HG03439 (cell line): ENCODE data around the gene FNTB.

Source experiments
- ATAC-seq: cut with Tn5 transposase; IDR thresholded peaks from one replicate; pipeline ENCODE4 v1.9.1; 2021; ENCODE audit warnings: mild to moderate bottlenecking, moderate library complexity; ENCODE audit not compliant: unreplicated experiment

The FNTB gene

GRCh38 chr14:64952598-64953309 is 33.9 kb upstream of the FNTB start:
- peak; percentile 52 for ATAC-seq

- no peak for ATAC-seq
These were observed 33.4 kb upstream of the FNTB start for GRCh38 chr14:64953310-64953654.

DNA sequence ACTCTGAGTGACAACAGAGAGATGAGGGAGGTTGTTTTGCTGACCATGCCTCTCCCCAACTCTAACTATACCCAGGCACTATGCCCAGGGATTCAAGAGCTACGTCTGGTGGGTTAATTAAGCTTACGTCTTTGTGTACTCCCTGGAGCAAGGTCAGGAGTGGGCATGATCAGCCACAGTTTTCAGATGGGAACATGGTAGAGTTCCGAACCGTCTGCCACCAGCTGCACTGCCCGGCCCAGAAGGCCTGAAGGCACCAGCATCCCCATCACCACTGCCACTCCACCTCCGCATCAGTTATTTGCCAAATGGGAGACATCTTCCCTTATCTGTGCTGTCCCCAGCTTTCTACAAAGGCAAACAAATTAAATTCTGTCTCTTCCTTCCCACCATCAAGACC is 33.0 kb upstream of the FNTB start:
- no peak for ATAC-seq

DNA sequence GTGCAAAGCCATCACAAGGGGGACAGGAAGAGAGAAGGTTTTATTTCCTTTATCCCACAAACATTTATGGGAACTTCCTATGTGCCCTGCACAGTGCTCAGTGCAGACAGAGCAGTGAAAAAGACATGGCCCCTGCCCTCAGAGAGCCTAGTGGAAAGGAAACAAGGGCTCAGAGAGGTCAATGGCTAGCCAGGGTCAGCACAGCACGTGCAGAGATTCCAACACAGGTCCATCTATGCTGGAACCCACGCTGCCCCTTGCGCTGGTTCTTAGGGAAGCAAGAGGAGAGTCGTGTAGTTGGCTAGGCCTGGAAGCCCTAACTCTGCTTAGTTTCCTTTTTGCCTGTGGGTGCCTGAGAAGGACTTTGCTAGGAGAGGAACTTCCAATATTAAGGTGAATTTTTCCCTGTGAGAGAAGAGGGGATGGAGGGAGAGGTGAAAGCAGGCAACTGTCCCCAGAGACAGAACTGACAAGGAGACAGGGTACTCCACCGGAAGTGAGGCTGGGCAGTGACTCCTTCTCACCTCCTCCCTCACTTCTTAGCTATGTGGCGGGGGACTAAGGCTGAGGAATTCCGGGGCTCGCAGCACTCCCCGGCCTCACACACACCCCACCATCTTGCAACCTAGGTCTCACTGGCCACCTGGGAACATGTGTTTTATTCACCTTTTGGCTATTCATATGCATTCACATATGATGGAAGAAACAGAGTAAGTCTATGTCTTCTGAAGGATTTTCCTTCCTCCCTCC is 32.0 kb upstream of the FNTB start:
- ATAC-seq: no peak

DNA sequence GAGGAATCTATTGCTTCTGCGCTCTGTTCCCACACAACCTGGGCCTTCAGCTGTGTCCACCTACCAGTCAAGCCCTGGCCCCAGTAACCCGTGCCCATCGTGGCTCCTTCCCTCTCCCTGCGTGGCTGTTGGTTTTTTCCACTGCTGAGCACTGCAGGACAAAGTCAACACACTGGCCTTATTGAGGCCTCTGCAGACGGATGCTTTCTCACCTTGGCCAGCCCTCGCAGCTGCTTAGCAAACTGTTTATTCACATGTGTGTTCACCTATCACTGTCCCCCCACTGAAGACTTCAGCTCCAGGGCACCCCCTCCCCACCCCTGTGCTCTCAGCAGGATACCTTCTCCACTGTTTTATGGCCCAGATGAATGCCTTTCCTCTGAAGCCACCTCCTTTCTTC is 31.4 kb upstream of the FNTB start:
- ATAC-seq: no peak

DNA sequence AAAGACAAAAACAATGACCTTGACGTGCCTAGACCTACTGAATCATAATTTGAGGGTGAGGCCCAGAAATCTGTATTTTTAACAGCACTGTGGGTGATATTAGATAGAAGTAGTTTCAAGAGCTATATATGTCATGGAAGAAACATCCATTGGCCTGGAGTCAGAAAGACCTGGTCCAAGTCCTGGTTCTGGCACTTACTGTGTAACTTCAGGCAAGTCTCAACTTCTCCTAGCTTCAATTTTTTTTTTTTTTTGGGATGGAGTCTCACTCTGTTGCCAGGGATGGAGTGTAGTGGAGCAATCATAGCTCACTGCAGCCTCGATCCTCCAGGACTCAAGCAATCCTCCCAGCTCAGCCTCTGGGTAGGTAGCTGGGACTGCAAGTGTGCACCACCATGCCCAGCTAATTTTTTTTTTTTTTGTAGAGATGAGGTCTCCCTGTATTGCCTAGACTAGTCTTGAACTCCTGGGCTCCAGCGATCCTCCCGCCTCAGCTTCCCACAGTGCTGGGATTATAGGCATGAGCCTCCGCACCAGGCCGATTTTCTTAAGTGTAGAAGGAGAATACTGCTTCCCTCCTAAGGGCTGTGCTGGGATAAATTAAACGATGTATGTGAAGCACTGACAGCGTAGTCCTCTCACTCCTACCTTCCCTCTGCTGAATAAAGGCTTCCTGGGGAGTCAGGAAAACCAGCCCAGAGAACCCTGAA is 29.8 kb upstream of the FNTB start:
- ATAC-seq: no peak

DNA sequence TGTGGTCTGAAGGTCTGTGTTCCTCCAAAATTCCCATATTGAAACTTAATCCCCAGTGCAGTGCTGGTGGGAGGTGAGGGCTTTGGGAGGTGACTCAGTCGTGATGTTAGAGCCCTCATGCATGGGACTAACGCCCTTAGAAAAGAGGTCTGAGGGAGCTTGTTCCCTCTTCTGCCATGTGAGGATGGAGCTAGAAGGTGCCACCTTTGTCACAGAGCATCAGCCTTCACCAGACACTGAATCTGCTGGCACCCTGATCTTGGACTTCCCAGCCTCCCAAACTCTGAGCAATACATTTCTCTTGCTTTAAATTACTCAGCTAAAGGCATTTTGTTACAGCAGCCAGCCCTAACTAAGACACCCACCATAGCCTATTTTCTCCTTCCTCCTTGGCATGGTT is 28.5 kb upstream of the FNTB start:
- no peak for ATAC-seq

GRCh38 chr14:64958743-64959142 is 28.0 kb upstream of the FNTB start:
- ATAC-seq: no peak

DNA sequence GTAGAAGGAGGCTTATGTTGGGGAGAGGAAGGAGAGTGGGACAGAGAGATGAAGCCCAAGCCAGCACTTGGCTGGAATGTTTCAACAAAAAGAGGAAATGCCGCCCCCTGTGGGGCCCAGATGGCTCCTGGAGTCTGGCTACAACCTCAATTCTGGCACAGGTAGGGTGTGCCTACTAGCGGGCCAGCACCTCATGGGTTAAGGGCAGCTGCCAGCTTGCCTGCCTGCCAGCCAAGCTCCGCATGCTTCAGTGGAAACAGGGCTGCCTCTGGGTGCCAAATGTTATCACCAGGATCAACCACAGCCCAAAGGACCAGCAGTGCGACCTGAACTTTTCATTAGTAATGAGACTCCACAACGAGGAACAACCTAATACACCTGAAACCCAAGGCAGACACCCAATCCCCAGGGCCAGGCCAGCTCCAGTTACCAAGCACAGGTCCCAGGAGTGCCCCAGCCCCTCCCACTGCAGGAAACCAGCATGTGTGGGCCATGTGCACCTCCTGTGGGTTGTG is 25.9 kb upstream of the FNTB start:
- ATAC-seq: no peak

- no peak for ATAC-seq
These were observed 23.1 kb upstream of the FNTB start for GRCh38 chr14:64963611-64964010.

DNA sequence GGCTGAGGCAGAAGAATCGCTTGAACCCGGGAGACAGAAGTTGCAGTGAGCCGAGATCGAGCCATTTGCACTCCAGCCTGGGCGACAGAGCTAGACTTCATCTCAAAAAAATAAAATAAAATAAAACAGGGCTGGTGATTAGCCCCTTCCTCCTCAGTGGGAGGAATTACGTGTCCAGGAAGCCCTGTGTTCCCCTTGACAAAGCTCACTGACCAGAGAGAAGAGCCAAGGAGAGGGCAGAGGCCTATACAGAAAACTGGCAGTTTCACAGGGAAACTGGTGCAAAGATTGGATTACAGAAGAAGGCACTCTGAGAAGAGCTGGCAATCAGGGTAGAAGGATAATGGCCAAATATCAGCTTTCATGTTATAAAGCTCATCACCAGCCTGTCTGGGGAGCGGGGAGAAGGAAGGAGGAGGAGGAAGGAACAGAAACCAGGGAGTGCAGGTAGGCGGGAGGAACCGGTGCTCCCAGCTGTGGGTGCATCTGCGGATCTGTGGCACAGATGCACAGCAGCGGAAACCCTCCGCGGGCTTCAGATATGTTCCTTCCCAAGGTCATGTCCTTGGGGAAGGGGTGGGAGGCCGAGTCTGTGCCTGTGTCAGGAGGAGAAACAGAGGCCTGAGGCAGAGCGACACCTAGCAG is 21.2 kb upstream of the FNTB start:
- ATAC-seq: no peak

DNA sequence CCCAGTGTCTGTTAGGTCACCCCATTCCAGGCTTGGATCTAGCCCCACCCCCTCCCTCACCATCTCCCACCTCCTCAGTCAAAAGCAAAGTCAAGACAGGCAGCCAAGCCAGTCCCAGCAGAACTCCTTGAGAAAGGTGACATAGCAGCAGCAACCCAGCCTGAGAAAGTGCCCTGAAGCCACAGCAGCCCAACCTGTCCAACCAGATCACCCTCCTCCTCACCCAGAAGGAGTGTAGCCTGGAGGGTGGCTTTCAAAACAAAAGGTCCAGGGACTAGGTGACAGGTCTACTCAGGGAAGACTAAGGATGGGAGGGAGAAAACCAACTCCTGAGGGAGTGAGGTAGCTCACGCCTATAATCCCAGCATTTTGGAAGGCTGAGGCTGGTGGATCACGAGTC is 19.7 kb upstream of the FNTB start:
- ATAC-seq: no peak

DNA sequence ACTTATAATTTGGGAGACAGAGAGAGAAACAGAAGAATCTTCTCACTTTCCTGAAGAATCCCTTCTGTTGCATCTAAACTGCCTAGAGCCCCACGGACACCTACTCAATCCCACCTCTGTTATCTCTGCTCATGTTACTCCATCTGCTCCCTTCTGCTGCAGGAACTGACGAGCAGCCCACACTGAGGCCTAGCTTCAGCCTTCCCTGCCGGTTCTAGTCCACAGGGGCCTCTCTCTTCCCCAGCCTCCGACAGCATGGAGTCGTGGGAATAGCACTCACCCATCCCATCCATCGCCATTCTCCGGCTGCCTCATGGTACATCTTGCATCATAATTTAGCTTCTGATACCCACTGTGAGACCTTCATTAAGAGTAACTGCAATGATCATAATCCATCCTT is 18.5 kb upstream of the FNTB start:
- no peak for ATAC-seq

DNA sequence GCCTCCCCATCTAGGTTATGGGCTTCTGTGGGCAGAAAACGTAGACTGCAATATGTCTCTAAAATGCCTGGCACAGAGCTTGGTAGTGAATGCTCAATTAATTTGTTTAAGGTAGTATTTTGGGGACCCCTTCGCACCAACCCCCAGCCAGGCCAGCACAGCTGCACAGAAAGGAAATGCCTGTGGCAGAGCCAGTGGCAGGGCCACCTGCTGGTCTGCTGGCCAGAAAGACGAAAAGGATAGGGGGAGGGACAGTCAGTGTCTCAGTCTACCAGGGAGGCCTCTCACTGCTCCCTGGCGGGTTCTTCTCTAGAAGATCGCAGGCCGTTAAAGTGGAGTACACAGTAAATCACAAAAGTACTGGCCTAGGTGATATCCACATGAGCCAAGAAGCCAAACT is 18.0 kb upstream of the FNTB start:
- ATAC-seq: no peak

- no peak for ATAC-seq
These were observed 16.7 kb upstream of the FNTB start for GRCh38 chr14:64970041-64970440.

- no peak for ATAC-seq
These were observed 15.8 kb upstream of the FNTB start for GRCh38 chr14:64970776-64971477.

- ATAC-seq: no peak
These were observed 15.2 kb upstream of the FNTB start for GRCh38 chr14:64971491-64971942.

DNA sequence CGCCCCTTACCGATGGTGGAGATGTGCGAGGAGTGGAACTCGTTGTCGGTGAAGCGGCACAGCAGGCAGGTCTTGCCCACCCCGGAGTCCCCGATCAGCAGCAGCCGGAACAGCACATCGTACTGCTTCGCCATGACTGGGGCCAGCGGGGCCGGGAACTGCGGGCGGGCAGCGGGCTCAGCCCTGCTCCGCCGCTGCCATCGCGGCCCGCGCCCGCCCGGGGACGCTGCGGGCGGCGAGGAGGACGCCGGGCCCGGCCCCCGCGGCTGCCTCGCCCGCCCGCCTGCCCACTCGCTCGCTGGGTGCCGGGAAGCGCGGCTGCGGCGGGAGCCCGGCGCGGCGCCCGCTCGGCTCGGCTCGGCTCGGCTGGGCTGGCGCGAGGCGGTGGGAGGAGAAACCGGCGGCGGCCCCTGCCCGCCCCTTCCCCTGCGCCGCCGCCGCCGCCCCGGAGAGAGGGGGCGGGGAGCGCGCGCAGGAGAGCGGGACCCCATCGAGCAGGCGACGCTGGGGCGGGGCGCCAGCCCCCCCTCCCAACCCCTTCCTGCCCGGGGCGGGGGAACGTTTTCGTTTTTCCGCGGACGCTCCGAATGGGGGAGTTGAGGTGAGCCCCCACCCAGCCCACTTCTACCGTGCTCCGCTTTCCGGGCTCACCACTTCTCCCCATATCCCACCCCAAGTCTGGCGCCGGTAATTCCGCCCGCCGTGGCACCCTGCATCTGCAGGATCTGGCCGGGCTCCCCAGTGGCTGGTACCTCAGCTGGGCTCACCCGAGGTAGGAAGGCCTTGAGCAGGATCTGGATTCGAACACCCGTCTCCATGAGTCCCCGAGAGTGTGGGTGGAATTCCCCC is 14.5 kb upstream of the FNTB start, which contains the start of gene RAB15:
Gene RAB15, minus strand, starts transcription at position 394 of the 849 bp plus-strand sequence. Its CDS starts 260 bp downstream, at position 134.
- peak; percentile 50 for ATAC-seq

- ATAC-seq: no peak
These were observed 13.7 kb upstream of the FNTB start for GRCh38 chr14:64973026-64973442.

DNA sequence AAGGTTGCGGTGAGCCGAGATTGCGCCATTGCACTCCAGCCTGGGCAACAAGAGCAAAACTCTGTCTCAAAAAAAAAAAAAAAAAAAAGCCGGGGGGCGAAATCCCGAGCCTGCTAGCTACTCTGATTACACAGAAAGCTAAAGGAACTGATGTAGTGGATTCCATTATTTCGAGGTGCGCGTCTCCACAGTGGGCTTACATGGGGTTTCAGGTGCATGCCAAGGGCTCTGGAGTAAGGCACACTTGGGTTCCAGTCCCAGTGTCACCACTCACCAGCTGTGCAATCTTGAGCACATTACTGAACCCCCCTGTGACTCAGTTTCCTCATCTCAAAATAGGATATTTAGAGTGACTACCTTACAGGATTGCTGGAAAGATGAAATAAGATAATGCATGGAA is 12.9 kb upstream of the FNTB start:
- no peak for ATAC-seq
